HG03196 (cell line): ENCODE data around the gene DAP3.
"Not testable (repeated sequence)": the region's sequence is repeated elsewhere in the genome, so short reads cannot be mapped to it uniquely, and the experiment has no call there.

Source experiments
- ATAC-seq: cut with Tn5 transposase; IDR thresholded peaks from one replicate; pipeline ENCODE4 v1.9.1; 2021; ENCODE audit not compliant: unreplicated experiment

The DAP3 gene

DNA sequence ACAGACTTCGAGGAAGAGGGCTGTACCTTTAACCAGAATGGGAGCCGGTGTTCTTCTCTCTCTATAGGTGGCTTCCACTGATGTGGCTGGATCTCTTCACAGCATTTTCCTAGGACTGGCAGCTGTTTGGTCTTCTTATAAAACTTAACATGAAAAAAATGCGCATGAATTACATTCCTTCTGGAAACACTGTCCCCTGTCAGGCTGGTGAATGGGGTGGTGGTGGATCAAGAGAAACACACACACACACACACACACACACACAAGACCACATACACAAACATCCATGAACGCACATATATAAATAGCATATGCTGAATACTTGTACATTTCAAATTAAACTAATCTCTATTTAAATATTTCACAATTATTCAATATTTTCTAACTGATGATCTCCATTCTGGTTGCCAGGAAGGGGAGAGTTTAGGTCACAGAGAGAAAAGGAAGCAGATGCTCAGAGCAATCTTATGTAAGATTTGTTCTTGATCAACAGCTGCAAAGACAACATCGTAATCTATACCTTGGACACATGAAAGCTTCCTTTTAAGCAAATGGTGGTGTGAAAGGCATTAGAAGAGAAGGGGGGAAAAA lies 78.6 kb downstream of the DAP3 start:
- ATAC-seq, result not testable (repeated sequence)

DNA sequence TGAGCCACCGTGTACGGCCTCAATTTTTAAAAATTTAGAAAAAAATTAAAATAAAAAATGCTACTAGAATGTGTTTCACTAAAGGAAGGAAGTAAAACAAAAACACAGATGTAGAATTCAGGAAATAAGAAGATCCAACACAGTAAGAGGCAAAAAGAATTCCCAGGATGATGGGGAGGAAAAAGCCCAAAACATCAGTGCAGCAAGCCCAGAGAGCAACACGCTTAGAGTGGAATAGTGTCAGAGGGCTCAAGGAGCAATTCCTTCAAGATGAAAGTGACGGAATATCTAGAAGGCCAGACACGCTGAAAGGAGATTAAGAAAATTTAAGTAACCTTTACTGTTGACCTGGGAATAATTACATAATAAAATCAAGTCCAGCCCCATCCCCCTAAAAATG lies 80.4 kb downstream of the DAP3 start:
- ATAC-seq, result no peak

DNA sequence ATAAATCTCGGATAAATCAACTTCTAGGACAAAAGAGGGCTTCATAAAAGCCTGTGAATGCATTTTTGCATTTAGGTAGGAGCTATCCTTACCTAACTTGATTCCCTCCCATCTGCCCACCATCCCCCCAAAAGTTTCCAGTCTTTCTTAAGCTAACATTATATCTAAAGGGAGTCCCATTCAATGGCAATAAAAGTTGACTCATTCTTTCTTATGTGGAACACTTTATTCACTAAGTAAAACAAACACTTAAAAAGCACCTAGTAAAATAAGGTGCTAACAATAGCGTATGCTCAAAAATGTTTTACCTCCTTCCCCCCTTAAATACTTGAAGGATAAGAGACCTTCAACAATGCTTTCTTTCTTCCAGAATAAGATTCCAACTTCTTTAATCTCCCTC lies 84.3 kb downstream of the DAP3 start:
- no peak for ATAC-seq

DNA sequence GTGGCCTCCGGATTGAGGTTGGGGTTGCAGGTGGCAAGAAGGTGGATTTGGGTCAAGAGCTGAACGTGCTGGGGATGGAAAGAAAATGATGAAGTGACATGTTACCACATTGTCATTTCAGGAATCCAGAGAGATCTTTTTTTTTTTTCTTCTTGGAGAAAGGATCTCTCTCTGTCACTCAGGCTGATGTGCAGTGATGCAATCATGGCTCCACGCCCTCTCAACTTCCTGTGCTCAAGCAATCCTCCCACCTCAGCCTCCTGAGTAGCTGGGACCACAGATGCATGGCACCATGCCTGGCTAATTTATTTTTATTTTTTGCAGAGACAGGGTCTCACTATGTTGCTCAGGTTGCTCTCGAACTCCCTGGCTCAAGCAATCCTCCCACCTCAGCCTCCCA lies 87.5 kb downstream of the DAP3 start:
- ATAC-seq, result no peak

DNA sequence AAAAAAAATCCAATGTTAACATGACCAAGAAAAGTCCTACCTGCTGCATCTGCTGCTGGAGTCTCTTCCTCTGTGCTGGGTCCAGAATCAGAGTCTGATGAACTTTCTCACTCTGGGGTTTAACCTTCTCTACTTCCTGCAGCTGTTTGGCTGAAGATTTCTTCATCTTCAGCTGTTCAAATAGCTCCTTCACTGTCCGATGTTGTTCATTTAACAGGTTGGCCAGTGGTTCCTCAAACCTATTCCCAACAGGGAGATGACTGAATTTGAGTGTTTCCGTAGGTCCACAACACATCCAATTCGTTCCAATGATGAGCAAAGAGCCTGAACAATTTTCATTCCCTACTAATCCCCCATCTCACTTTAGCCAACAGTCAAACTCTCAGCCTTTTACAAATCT lies 88.7 kb downstream of the DAP3 start:
- ATAC-seq, result no peak
